RWPE1 (cell line): ENCODE measurements around the gene TACO1.

Experiments
- CTCF ChIA-PET: fragments of 350-600 bp; sonication (Branson Sonifier 250); formaldehyde crosslinking; extraction: SDS; loops from one replicate; lab custom pipeline; 2021; lab: Yijun Ruan, JAX
- POLR2A ChIA-PET: fragments of 400-600 bp; formaldehyde crosslinking; extraction: SDS; loops from one replicate; lab custom pipeline; 2020; ENCODE audit warnings: antibody characterized with exemption; ENCODE audit not compliant: low non-redundant PET; lab: Yijun Ruan, JAX
- DNase-seq: peaks from one replicate; pipeline ENCODE4 v3.0.0; 2012; ENCODE audit warnings: low spot score
- H3K27ac ChIP-seq: fragments of 450-650 bp; 2 replicates; pipeline ENCODE4 v1.5.1; 2017
- TF ChIP-seq, protein P1 (sequence below): fragments of 450-650 bp; conservative IDR thresholded peaks from 2 replicates; pipeline ENCODE4 v1.5.1; 2017; ENCODE audit warnings: low read depth, mild to moderate bottlenecking

TACO1 gene

DNA sequence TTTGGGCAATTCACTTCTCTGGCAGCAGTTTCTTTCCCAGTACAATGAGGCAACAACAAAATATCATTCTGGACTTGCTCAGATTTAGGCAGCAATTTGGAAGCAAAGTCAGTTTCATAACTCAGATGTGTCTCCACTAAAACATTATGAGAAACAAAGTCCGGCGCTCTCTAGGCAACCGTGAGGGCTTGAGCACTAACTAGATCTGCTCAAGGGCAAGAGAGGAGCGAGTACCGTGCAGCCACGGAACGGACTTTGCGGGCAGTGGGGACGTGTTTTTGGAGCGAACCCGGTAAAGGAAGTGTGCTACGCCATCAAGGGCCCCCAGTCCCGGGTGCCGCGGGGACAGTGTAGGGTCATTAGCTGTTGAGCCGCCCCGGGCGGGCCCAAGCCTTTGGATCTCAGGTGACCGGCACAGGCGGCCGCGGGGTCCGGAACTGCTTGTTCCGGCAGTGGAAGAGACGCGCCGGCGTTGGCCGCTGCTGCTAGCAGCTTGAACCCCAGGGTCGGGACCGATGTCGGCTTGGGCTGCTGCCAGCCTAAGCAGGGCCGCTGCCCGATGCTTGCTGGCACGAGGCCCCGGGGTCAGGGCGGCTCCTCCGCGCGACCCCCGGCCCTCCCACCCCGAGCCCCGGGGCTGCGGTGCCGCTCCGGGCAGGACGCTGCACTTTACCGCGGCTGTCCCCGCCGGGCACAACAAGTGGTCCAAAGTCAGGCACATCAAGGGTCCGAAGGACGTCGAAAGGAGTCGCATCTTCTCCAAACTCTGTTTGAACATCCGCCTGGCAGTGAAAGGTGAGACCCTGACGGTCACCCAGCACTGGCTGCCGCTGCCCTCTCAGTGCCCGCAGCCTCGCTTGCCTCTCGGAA, at the start of gene TACO1:
TACO1 (plus strand) TSS at position 327 of the 870 bp plus-strand sequence; CDS start at position 516, 189 bp downstream.
- ChIA-PET CTCF (interaction anchor here (0.6 to 0.8 kb wide), 2 partner anchors 11 to 26 kb away, joined by 3 to 5 read pairs; no protein-coding TSS in a partner anchor), POLR2A (interaction anchor here (0.6 kb wide), 1 partner anchor 150 kb away, joined by 3 read pairs; no protein-coding TSS in a partner anchor)
- DNase-seq: peak; percentile 85
- TF ChIP-seq, protein P1, sequence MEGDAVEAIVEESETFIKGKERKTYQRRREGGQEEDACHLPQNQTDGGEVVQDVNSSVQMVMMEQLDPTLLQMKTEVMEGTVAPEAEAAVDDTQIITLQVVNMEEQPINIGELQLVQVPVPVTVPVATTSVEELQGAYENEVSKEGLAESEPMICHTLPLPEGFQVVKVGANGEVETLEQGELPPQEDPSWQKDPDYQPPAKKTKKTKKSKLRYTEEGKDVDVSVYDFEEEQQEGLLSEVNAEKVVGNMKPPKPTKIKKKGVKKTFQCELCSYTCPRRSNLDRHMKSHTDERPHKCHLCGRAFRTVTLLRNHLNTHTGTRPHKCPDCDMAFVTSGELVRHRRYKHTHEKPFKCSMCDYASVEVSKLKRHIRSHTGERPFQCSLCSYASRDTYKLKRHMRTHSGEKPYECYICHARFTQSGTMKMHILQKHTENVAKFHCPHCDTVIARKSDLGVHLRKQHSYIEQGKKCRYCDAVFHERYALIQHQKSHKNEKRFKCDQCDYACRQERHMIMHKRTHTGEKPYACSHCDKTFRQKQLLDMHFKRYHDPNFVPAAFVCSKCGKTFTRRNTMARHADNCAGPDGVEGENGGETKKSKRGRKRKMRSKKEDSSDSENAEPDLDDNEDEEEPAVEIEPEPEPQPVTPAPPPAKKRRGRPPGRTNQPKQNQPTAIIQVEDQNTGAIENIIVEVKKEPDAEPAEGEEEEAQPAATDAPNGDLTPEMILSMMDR: no peak
- H3K27ac ChIP-seq: peak within 1 kb of the TSS; percentile 82

DNA sequence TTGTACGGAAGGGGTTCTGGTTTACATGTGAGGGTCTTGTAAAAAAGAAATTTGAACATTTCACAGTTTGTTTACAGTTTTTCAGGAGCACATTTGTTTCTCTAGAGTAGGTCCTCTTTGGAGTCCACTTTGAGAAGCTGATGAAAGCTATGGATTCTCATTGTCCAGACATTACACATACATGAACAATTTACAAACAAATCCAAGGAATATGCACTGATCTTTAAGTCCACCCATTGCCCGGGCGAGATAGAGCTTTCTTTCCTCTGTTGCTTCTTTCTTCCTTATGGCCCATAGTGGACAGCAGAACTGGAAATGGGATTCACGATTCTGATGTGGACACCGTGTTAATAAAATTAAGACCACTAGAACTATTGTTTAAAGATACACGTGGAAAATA, 48.5 kb upstream of the TACO1 start:
- TF ChIP-seq, protein P1: no peak
- no peak for DNase-seq
- POLR2A ChIA-PET: no interaction called here
- no peak overlapping the region for H3K27ac ChIP-seq
- CTCF ChIA-PET: interaction anchor here (0.6 kb wide), 3 partner anchors 17 to 146 kb away, joined by 3 read pairs; no protein-coding TSS in a partner anchor

DNA sequence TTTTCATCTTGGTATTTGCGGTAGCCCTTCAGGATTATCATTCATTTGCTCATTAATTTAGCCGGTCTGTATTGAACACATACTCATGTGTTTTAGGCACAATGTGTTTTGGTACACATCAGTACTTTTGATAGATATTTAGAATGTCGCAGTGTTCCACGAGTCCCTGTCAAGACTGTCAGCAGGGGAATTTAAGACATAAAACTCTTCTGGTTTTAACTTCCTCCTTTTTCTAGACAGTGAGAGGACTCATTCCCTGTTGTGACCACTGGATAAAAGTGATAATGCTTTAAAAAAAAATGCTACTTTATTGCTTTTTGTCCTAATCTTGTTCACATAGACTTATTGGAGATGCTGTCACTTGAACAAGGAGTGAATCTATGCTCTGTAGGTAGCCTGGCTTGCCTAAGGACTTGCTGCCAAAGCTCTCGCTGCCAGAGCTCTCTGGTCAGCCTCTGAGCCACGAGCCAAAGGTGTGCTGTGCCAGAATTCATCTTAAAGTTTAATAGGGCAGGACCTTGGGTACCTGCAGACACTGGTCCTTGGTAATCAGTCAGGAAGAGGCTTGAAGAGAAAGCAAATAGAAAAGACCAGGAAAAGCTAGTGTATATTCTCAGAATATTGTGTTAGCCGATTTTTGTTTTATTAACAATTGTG, 45.1 kb upstream of the TACO1 start:
- H3K27ac ChIP-seq: no peak overlapping the region
- TF ChIP-seq, protein P1: no peak
- POLR2A ChIA-PET: no interaction called here
- CTCF ChIA-PET: no interaction called here
- DNase-seq: no peak

- no peak for DNase-seq
- TF ChIP-seq, protein P1: no peak
- H3K27ac ChIP-seq: no peak overlapping the region
- ChIA-PET POLR2A (no interaction called here), CTCF (interaction anchor here (0.7 kb wide), 1 partner anchor 132 kb away, joined by 3 read pairs; no protein-coding TSS in a partner anchor)
Measured at GRCh38 chr17:63557416-63557815, 43.3 kb upstream of the TACO1 start.

GRCh38 chr17:63558441-63558840, 42.3 kb upstream of the TACO1 start:
- TF ChIP-seq, protein P1: no peak
- DNase-seq: no peak
- CTCF ChIA-PET: no interaction called here
- H3K27ac ChIP-seq: no peak overlapping the region
- POLR2A ChIA-PET: interaction anchor here (0.6 kb wide), 1 partner anchor 8 kb away, joined by 4 read pairs; the partner anchor contains the start of gene DCAF7

- CTCF ChIA-PET: no interaction called here
- H3K27ac ChIP-seq: no peak overlapping the region
- POLR2A ChIA-PET: no interaction called here
- DNase-seq: no peak
- TF ChIP-seq, protein P1: no peak
Measured at GRCh38 chr17:63561819-63562218, 38.9 kb upstream of the TACO1 start.
